ENCODE data around the gene NCBP2.
"Not testable (repeated sequence)": the region's sequence is repeated elsewhere in the genome, so short reads cannot be mapped to it uniquely, and the experiment has no call there.

The NCBP2 gene

DNA sequence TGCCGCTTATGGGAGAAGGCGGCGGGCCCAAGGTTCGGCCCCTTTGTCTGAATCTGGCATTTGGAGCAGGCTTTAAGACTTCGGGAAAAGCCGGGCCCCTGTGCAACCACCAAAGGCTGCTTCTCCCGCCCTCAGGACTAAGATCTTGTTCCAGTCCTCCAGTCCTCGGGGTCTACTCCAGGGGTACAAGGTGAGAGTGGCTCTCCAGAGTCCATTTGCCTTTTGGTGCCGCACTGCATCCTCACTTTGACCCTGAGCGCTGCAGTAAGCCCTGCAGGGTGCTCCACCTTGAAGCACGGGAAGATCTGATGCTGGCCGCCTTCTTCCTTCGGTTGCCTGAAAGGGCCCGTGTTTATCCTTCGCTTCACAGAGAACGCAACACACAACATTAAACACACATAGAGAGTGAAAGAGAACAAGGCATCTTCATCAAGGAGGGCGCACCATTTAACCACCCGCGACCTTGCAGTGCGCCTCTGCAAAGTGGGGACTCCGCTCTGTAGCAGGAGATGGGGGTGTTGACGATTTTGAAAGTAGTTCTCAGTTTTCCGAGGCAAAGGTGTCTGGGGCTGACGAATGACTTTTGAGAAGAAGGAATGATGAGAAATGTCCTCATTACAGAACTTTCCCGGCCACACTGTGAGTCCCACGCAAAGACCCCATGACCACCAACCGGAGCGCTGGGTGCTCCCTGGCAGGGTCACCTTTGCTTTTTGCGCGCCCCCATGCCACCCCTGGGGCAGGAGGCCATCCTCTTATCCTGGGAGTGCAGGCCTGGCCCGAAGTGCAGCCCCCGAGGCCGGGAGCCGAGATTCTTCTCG, 25.3 kb upstream of the NCBP2 start:
- no peak for FAIRE-seq

DNA sequence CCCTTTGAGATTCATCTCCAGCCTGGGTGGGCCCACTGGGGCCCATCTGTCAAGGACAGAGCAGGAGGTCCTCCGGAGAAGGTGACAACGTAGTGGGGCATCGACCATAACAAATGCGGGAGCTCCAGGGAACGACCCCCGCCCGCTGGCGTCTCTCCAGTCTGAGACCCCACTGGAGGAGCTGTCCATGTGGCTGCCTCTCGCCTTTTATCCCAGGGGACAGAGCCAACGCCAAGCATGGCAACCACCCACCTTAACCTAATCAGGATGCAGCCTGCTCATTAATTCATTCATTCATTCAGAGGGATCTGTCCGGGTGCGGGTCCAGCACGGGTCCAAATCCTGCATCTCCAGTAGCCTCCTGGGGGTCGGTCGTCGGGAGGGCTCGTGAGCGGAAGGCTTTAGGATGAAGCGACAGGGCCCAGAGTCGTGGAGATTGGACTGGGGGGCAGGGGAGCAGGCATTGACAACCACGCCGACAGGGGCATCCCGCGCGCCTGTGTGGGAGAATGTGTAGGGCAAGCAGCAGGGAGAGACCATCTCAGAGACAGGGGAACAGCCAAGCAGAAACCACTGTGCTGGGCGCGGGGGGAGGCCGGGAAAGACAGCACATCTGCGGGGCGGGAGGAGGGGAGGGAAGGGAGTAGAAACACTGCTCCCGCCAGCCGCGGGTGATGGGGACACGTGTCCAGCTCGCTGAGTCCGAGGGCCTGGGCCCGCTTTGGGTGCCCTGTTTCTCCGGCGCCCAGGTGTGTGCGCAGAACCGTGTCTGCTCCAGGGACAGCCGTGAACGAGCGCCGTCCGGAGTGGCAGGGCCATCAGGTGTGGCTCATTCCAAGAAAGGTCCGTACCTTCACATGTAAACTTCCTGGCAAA, 24.4 kb upstream of the NCBP2 start:
- no peak for FAIRE-seq

DNA sequence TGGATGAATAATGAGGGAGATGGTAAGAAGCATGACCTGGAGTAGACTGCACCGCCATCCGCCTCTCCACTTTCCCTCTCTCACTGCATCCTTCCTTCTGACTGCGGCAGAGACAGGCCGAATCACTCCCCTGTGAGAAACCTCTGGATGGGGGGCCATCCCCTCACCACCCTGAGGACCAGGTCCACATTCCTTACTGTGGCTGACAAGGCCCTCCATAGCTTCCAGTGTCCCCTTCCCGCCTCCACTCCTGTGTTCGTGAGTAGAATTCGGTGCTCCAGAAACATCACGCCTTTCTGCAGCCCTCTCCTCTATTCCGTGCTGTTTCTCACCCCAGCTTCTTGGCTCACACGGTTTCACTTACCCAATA, 23.5 kb upstream of the NCBP2 start:
- no peak for FAIRE-seq

DNA sequence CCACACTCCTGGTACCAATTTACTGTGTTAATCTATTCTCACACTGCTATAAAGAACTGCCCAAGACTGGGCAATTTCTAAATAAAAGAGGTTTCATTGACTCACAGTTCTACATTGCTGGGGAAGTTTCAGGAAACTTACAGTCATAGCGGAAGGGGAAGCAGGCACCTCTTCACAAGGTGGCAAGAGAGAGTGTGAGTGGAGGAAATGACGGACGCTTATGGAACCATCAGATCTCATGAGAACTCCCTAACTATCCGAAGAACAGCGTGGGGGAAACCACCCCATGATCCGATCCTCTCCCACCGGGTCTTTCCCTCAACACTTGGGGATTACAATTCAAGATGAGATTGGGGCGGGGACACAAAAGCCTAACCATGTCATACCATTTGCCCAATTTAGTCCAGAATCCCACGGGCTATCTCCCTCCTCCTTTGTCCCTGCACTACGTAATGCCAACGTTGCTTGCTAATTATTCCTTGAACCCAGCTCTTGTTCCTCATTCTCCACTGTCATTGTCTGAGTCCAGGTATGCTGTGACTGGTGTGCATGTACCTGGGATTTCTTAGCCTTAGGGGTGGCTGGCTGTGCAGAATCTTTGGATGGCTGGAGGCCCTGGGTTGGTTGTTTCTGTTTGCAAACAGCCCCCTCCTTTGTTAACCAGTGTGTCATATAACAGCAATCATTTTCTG, 22.9 kb upstream of the NCBP2 start:
- FAIRE-seq: no peak

DNA sequence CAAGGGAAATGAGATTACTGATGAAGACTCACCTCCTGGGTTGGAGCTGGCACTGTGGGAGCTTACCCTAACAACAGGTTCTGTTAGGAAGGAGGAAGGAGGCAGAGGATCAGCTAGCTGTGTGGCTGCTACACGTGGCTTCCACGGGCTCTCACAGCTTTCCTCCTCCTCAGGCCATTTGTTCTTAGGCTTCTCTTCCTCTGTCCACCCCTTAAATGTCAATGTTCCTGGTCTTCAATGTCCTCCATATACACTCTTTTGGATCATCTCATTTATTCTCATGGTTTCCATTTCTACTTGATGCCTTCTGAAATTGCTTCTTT, 21.3 kb upstream of the NCBP2 start:
- FAIRE-seq: no peak

DNA sequence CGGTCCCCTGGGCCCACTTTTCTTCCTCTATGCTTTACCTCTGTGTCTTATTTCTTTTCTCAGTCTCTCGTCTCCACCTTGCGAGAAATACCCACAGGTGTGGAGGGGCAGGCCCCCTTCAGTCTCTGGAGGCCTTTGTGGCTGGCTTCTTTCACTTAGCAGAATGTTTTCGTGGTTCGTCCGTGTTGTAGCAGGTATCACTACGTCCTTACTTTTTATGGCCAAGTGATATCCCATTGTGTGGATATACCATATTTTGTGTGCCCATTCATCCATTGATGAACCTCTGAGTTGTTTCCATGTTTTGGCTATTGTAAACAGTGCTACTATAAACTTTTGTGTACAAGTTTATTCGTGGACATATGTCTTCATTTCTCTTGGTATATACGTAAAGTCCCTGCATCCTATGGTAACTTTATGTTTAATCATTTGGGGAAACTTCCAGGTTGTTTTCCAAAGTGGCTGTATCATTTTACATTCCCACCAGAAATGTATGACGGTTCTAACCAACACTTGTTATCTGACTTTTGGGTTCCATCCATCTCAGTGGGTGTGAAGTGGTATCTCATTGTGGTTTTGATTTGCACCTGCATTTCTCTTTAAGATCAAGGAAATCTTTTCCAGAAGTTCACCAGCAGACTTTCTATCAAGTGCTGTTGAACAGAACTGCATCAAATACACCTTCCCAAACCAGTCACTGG, 20.8 kb upstream of the NCBP2 start:
- no peak for FAIRE-seq

DNA sequence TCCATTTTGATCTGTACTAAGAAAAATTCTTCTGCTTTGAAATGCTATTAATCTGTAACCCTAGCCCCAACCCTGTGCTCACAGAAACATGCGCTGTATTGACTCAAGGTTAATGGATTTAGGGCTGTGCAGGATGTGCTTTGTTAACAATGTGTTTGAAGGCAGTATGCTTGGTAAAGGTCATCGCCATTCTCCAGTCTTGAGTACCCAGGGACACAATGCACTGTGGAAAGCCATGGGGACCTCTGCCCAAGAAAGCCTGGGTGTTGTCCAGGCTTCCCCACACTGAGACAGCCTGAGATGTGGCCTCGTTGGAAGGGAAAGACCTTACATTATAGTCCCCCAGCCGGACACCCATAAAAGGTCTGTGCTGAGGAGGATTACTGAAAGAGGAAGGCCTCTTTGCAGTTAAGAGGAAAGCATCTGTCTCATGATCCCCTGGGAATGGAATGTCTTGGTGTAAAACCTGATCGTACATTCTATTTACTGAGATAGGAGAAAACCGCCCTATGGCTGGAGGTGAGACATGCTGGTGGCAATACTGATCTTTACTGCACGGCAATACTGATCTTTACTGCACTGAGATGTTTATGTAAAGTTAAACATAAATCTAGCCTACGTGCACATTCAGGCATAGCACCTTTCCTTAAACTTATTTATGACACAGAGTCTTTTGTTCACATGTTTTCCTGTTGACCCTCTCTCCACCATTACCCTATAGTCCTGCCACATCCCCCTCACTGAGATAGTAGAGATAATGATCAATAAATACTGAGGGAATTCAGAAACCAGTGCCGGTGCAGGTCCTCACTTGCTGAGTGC, 20.0 kb upstream of the NCBP2 start:
- no peak for FAIRE-seq

DNA sequence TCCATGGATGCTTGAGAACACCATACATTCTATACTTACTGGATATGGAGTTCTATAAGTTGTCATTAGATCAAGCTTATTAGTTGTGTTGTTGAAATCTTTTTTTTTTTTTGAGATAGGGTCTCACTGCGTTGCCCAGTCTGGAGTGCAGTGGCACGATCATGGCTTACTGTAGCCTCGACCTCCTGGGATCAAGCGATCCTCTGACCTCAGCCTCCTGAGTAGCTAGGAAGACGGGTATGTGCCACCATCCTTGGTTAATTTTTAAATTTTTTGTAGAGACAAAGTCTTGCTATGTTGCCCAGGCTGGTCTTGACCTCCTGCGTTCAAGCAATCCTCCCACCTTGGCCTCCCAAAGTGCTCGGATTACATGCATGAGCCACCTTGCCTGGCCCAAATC, 12.5 kb upstream of the NCBP2 start:
- no peak for FAIRE-seq

DNA sequence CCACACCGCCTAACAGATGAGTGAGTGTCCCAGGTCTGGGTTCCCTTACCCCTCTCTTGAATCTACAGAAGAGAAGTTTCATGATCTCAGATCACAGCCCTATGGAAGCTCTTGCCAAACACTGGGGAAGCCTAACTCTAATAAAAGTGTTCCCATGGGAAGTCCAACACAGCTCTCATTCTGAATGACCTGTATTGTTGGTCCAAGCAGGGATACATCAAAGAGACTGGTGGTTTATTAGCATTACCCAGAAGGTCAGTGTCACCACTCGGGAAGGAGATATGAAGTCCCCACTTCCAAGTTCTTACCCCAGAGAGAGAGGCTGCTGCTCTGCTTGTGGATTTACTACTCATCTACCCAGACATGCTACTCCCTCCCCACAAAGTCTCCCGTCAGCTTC, 9.0 kb upstream of the NCBP2 start:
- FAIRE-seq: no peak

DNA sequence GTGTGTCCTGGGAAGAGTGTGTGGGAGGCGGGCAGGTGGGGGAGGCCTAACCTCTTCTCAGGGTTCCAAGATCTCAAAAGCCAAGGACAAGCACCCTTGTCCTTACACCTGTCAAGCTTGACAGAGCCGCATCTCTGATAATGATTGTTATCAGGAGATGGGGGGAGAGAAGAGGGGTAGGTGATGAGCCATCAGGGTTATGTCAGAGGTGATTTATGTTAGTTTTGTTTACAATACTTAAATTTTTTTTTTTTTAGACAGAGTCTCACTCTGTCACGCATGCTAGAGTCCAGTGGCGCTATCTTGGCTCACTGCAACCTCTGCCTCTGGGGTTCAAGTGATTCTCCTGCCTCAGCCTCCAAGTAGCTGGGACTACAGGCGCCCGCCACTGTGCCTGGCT, 7.4 kb upstream of the NCBP2 start:
- no peak for FAIRE-seq

DNA sequence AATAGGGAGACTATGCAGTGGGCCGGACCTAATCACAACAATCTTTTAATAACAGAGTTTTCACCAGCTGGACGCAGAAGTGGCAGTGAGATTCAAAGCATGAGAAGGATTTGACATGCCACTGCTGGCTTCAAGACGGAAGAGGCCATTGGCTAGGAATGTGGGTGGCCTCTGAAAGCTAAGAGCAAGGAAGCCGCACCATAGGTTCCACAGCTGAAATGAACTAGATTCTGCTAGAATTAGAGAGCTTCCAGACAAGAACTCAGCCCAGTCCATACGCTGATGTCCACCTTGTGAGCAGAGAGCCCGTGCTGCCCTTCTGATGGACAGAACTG, 6.9 kb upstream of the NCBP2 start:
- FAIRE-seq: no peak

DNA sequence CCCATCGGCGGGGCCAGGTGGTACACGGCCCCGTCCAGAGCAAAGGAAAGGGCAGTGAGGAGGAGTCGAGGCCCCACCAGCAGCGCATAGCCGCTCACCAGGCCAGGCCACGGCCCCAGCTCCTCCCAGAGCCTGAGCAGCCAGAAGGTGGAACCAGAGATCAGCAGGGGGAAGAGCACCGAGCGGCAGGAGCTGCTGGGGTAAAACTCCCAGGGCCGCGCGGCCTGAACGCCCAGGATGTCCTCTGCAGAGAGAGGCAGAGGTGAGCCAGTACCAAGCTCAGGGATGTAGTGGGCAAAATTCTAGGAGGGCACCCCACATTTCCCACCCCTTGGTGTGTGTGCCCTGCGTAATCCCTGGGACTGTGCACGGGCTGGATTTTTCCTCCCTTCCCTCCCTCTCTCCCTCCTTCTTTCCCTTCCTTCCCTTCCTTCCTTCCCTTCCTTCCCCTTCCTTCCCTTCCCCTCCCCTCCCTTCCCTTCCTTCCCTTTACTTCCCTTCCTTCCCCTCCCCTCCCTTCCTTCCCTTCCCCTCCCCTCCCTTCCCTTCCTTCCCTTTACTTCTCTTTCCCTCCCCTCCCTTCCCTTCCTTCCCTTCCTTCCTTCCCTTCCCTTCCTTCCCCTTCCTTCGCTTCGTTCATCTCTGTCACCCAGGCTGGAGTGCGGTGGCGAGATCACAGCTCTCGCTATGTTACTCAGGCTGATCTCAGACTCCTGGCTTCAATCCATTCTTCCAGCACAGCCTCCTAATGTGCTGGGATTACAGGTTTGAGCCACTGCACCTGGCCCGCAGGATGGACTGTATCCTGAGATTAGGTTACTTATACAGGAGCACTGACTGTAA, 6.3 kb upstream of the NCBP2 start:
- FAIRE-seq: no peak

DNA sequence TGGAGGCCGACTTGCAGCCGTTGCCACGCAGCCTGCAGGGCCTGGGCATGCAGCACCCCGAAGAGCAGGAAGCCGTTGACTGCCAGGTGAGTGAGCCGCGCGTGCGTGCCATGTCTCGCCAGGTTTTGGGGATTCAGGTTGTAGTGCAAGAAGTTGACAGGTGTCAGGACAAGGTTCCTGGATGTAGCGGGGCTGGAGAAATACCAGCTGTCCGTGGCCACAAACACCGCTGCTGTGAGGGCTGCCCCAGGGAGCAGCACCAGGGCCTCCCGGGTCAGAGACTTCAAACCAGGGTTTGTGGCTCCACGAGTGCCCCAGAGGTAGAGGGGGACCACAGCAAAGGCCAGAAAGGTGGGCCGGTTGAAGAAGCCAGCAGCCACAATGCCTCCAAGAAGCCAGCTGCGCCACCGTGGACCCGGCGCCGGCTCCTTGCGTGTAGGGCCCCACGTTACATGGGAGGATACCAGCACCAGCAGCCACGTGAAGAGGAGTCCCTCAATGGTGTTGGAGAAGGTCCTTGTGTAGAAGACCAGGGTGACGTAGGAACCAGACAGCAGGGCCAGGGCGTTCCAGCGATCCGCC, 5.6 kb upstream of the NCBP2 start:
- no peak for FAIRE-seq

DNA sequence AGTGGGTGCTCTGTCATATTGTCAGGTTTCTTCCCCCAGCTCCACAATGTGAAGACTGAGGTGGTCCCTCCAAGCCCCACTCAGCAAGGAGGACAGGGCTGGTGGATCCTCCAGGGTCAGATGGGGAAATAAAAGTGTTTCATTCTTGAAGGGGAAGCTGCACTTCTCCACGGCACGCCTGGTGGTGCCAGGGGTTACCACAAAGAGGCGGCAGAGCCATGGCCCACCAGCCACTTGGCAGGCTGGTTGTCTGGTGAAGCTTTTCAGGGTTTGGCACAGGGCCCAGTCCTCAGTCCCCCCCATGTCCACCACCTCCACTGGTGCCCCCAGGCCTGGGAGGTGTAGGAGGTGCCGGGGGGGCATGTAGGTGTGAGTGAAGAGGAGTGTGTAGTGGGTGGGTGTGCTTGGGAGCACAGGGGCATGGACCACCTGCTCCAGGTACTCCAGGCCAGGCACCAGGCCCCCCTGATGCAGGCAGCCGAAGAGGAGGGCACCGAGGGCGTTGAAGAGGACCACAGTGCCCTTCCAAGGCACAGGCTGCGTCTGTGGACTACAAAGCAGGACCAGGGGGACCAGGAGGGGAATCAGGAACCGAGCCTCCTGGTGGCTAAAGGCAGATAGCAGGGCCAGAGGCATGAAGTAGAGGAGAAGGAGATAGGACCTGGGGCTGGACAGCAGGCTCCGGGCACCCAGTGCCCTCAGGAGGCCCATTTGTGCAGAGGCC, 5.0 kb upstream of the NCBP2 start:
- FAIRE-seq: no peak

DNA sequence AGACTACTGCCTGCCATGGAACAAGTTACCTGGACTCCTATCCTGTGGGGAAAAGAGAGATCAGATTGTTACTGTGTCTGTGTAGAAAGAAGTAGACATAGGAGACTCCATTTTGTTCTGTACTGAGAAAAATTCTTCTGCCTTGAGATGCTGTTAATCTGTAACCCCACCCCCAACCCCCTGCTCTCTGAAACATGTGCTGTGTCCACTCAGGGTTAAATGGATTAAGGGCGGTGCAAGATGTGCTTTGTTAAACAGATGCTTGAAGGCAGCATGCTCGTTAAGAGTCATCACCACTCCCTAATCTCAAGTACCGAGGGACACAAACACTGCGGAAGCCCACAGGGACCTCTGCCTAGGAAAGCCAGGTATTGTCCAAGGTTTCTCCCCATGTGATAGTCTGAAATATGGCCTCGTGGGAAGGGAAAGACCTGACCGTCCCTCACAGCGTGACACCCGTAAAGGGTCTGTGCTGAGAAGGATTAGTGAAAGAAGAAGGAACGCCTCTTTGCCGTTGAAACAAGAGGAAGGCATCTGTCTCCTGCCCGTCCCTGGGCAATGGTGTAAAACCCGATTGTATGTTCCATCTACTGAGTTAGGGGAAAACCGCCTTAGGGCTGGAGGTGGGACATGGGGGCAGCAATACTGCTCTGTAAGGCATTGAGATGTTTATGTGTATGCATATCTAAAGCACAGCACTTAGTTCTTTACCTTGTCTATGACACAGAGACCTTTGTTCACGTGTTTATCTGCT, 1.9 kb upstream of the NCBP2 start:
- not testable (repeated sequence) for FAIRE-seq

DNA sequence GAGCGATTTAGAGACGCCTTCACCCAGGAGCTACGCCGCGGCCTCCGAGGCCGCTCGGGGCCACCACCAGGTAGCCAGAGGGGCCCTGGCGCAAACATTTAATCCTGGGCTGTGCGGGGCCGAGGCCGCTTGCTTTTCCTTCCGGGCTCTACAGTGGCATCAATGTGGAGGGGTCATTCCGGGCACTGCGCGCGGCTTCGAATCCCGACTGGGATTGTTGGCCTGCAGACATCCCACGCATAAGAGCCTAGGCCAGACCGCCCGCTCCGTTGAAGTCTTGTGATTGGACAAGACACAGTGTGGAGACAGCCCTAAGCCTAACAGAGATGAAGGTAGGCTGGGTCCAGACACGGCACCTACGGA, 568 bp upstream of the NCBP2 start:
- no peak for FAIRE-seq

DNA sequence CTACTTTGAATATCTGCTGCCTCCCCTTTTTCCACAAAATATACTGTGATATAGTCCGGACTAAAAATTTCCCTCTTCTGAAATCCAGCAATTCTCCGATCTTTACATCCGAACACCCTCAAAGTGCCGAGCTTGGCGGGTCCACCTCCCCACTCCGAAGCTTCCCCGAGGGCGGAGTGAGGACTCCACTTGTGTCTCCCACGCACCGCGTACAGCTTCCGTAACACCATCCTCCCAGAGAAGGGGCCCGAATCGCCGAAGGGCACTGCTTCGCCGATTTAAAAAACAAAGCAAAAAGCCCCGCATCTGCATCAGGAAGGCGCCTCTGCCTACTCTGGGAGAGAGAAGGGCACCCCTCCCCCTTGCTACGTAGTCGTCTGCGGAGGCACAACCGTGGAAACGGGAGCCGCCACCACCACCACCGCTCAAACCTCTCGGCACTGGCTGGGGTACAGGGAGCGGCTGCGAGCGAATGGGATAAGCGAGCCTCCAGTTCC, 551 bp downstream of the NCBP2 start:
- no peak for FAIRE-seq

DNA sequence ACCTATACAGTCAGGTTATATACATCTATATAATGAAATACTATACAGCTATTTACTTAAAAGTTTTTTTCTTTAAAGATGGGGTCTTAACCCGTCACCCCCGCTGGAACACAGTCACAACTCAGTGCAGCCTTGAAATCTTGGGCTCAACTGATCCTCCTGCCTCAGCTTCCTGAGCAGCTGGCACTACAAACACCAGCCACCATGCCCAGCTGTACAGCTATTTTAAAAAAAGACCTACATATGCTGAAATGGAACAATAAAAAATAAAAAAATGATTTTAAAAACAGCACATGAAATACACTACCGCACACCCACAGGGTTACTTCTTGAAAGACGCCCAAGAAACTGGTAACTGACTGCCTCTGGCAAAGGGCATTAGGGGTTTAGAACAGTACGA, 3.8 kb downstream of the NCBP2 start:
- FAIRE-seq: no peak

DNA sequence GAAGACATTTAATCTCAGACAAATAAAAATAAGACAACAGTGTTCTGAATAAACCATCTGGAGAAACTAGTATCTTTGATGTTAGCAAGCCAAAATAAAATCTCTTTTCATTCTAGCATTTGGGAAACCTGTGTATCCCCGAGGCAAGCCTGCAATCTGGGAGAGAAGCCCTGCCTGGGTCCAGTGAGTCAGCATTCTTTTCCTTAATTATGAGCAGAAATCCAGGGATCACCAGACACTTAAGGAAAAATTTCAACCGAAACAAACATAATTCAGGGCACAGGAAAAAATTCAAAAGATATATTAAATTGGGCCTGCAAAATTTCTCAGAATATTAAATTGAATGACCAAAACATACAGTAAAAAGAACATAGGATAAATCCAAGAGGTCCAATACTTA, 4.2 kb downstream of the NCBP2 start:
- FAIRE-seq: no peak
